Stimulated activated naive CD8-positive, alpha-beta T cell treated with anti-CD3 and anti-CD28 coated beads, Interleukin-15, amount 100 ng/mL, for 72 hours (primary cell): ENCODE data around the gene METAP2.
"Not testable (repeated sequence)": the region's sequence is repeated elsewhere in the genome, so short reads cannot be mapped to it uniquely, and the experiment has no call there.

ENCODE experiments used
- ATAC-seq: fragments of 150-1000 bp; cut with Tn5 transposase; 2 replicates; pipeline ENCODE4 v1.10.0; 2021; ENCODE audit warnings: mild to moderate bottlenecking, moderate library complexity
- DNase-seq, 2 donors: peaks; one replicate each; pipeline ENCODE4 v3.0.0; 2021 to 2022
- H3K27ac Mint-ChIP-seq, 2 donors: one replicate each; pipeline ENCODE4 v1.8.0; 2022; ENCODE audit warnings: mild to moderate bottlenecking in 2 of 2, mixed read lengths in 2 of 2, moderate library complexity in 2 of 2
- H3K27me3 Mint-ChIP-seq: one replicate; pipeline ENCODE4 v1.8.0; 2022; ENCODE audit warnings: mixed read lengths
- H3K4me1 Mint-ChIP-seq: one replicate; pipeline ENCODE4 v1.8.0; 2022; ENCODE audit warnings: mild to moderate bottlenecking, mixed read lengths
- H3K4me3 Mint-ChIP-seq, 2 donors: one replicate each; pipeline ENCODE4 v1.8.0; 2022; ENCODE audit warnings: mild to moderate bottlenecking in 2 of 2, mixed read lengths in 2 of 2, moderate library complexity in 1 of 2
- H3K9me3 Mint-ChIP-seq, 2 donors: one replicate each; pipeline ENCODE4 v1.8.0; 2022; ENCODE audit warnings: mixed read lengths in 2 of 2

Gene METAP2

GRCh38 chr12:95482564-95482963 lies 8.6 kb downstream of the METAP2 start:
- not testable (repeated sequence) for H3K9me3 Mint-ChIP-seq, H3K4me3 Mint-ChIP-seq, DNase-seq, H3K27me3 Mint-ChIP-seq, ATAC-seq
- peak overlapping the region in 1 of 2 donors; percentile 74 for H3K27ac Mint-ChIP-seq
- peaks cover 37% of the 10 kb centered on the region for H3K4me1 Mint-ChIP-seq

- Mint-ChIP-seq H3K4me1 (peaks cover 18% of the 10 kb centered on the region), H3K27ac (peak overlapping the region in 1 of 2 donors; percentile 69), H3K27me3 (no peaks in the 10 kb centered on the region), H3K9me3 (no peaks in the 10 kb centered on the region), H3K4me3 (no peak overlapping the region)
- DNase-seq: no peak
- no peak for ATAC-seq
Measured at GRCh38 chr12:95484524-95484923, 10.6 kb downstream of the METAP2 start.

- Mint-ChIP-seq H3K27ac (no peak overlapping the region), H3K27me3 (no peaks in the 10 kb centered on the region), H3K9me3 (no peaks in the 10 kb centered on the region), H3K4me3 (no peak overlapping the region), H3K4me1 (no peaks in the 10 kb centered on the region)
- no peak for ATAC-seq
- DNase-seq: no peak
Measured at GRCh38 chr12:95487024-95487423, 13.1 kb downstream of the METAP2 start.

GRCh38 chr12:95492462-95492861 lies 18.5 kb downstream of the METAP2 start:
- Mint-ChIP-seq H3K27ac (no peak overlapping the region), H3K4me1 (no peaks in the 10 kb centered on the region), H3K9me3 (no peaks in the 10 kb centered on the region), H3K27me3 (no peaks in the 10 kb centered on the region), H3K4me3 (no peak overlapping the region)
- DNase-seq (no peak), ATAC-seq (no peak)

- H3K4me3 Mint-ChIP-seq: no peak overlapping the region
- H3K9me3 Mint-ChIP-seq: no peaks in the 10 kb centered on the region
- peak overlapping the region in 1 of 2 donors; percentile 7 for H3K27ac Mint-ChIP-seq
- peaks cover 18% of the 10 kb centered on the region for H3K4me1 Mint-ChIP-seq
- DNase-seq (no peak), ATAC-seq (no peak)
- no peaks in the 10 kb centered on the region for H3K27me3 Mint-ChIP-seq
Measured at GRCh38 chr12:95494888-95495287, 20.9 kb downstream of the METAP2 start.

- Mint-ChIP-seq H3K9me3 (no peaks in the 10 kb centered on the region), H3K4me3 (no peak overlapping the region), H3K27ac (no peak overlapping the region), H3K27me3 (no peaks in the 10 kb centered on the region), H3K4me1 (peaks cover 21% of the 10 kb centered on the region)
- DNase-seq: no peak
- no peak for ATAC-seq
Measured at GRCh38 chr12:95495433-95495832, 21.5 kb downstream of the METAP2 start.

- no peak overlapping the region for H3K27ac Mint-ChIP-seq
- H3K27me3 Mint-ChIP-seq: no peaks in the 10 kb centered on the region
- H3K9me3 Mint-ChIP-seq: no peaks in the 10 kb centered on the region
- peaks cover 25% of the 10 kb centered on the region for H3K4me1 Mint-ChIP-seq
- DNase-seq (no peak), ATAC-seq (no peak)
- H3K4me3 Mint-ChIP-seq: no peak overlapping the region
Measured at GRCh38 chr12:95497031-95497430, 23.1 kb downstream of the METAP2 start.

- H3K4me3 Mint-ChIP-seq: no peak overlapping the region
- no peaks in the 10 kb centered on the region for H3K27me3 Mint-ChIP-seq
- H3K27ac Mint-ChIP-seq: no peak overlapping the region
- no peak for ATAC-seq
- H3K4me1 Mint-ChIP-seq: peaks cover 37% of the 10 kb centered on the region
- no peak for DNase-seq
- no peaks in the 10 kb centered on the region for H3K9me3 Mint-ChIP-seq
Measured at GRCh38 chr12:95498968-95499367, 25.0 kb downstream of the METAP2 start.

GRCh38 chr12:95499772-95500171 lies 25.8 kb downstream of the METAP2 start:
- DNase-seq (no peak), ATAC-seq (no peak)
- H3K4me1 Mint-ChIP-seq: peaks cover 37% of the 10 kb centered on the region
- no peaks in the 10 kb centered on the region for H3K9me3 Mint-ChIP-seq
- no peak overlapping the region for H3K27ac Mint-ChIP-seq
- no peaks in the 10 kb centered on the region for H3K27me3 Mint-ChIP-seq
- H3K4me3 Mint-ChIP-seq: no peak overlapping the region

- DNase-seq: no peak
- Mint-ChIP-seq H3K4me3 (no peak overlapping the region), H3K4me1 (peaks cover 26% of the 10 kb centered on the region), H3K9me3 (no peaks in the 10 kb centered on the region), H3K27ac (no peak overlapping the region), H3K27me3 (no peaks in the 10 kb centered on the region)
- ATAC-seq: no peak
Measured at GRCh38 chr12:95504140-95504539, 30.2 kb downstream of the METAP2 start.

GRCh38 chr12:95505039-95505438 lies 31.1 kb downstream of the METAP2 start:
- Mint-ChIP-seq H3K4me3 (no peak overlapping the region), H3K4me1 (peaks cover 19% of the 10 kb centered on the region), H3K27me3 (no peaks in the 10 kb centered on the region), H3K9me3 (no peaks in the 10 kb centered on the region), H3K27ac (peak overlapping the region; percentile 51 to 69)
- ATAC-seq (no peak), DNase-seq (no peak)

- Mint-ChIP-seq H3K4me3 (no peak overlapping the region), H3K27ac (peak overlapping the region; percentile 24 to 84), H3K27me3 (no peaks in the 10 kb centered on the region), H3K9me3 (no peaks in the 10 kb centered on the region), H3K4me1 (peaks cover 12% of the 10 kb centered on the region)
- DNase-seq (no peak), ATAC-seq (no peak)
Measured at GRCh38 chr12:95506707-95507523, 33.0 kb downstream of the METAP2 start.

- H3K27me3 Mint-ChIP-seq: no peaks in the 10 kb centered on the region
- no peaks in the 10 kb centered on the region for H3K9me3 Mint-ChIP-seq
- ATAC-seq (no peak), DNase-seq (no peak)
- H3K4me1 Mint-ChIP-seq: no peaks in the 10 kb centered on the region
- no peak overlapping the region for H3K4me3 Mint-ChIP-seq
- no peak overlapping the region for H3K27ac Mint-ChIP-seq
Measured at GRCh38 chr12:95509300-95509699, 35.3 kb downstream of the METAP2 start.

- DNase-seq (no peak), ATAC-seq (no peak)
- Mint-ChIP-seq H3K4me3 (no peak overlapping the region), H3K27ac (no peak overlapping the region), H3K4me1 (no peaks in the 10 kb centered on the region), H3K9me3 (no peaks in the 10 kb centered on the region), H3K27me3 (no peaks in the 10 kb centered on the region)
Measured at GRCh38 chr12:95511977-95512376, 38.0 kb downstream of the METAP2 start.

GRCh38 chr12:95513599-95513998 lies 39.6 kb downstream of the METAP2 start:
- Mint-ChIP-seq H3K27ac (no peak overlapping the region), H3K4me1 (no peaks in the 10 kb centered on the region), H3K4me3 (no peak overlapping the region), H3K27me3 (no peaks in the 10 kb centered on the region), H3K9me3 (no peaks in the 10 kb centered on the region)
- no peak for DNase-seq
- ATAC-seq: no peak

- no peak for ATAC-seq
- H3K4me3 Mint-ChIP-seq: no peak overlapping the region
- no peaks in the 10 kb centered on the region for H3K4me1 Mint-ChIP-seq
- no peaks in the 10 kb centered on the region for H3K27me3 Mint-ChIP-seq
- no peak for DNase-seq
- no peaks in the 10 kb centered on the region for H3K9me3 Mint-ChIP-seq
- H3K27ac Mint-ChIP-seq: no peak overlapping the region
Measured at GRCh38 chr12:95515197-95515596, 41.2 kb downstream of the METAP2 start.

GRCh38 chr12:95516757-95517156 lies 42.8 kb downstream of the METAP2 start:
- Mint-ChIP-seq H3K27ac (no peak overlapping the region), H3K9me3 (no peaks in the 10 kb centered on the region), H3K4me1 (no peaks in the 10 kb centered on the region), H3K27me3 (no peaks in the 10 kb centered on the region), H3K4me3 (no peak overlapping the region)
- ATAC-seq: no peak
- DNase-seq: no peak
